HG03354 (cell line): ENCODE results near the gene RPL5.

Source experiments
- ATAC-seq: cut with Tn5 transposase; IDR thresholded peaks from one replicate; pipeline ENCODE4 v1.9.1; 2021; ENCODE audit warnings: mild to moderate bottlenecking; ENCODE audit not compliant: unreplicated experiment, poor library complexity, severe bottlenecking

Gene RPL5

DNA sequence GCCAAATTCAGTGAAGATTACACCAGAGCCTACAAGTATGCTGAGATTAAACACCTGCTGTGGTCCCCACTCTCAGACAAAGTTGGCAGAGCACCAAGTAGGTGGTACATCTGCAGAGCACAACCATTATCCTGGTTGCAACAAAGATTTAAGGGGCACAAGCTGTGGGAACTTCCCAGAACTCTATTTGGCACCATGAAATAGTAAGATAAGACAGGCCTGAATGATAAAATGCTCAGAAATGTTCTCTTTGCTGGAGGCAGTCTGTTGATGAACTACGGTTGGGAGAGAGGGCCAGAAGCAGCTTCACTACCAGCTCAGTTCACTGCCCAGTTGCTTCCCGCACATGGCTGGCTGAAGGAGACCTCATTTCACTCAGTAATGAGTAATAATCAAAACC, 19.9 kb downstream of the RPL5 start:
- no peak for ATAC-seq

- ATAC-seq, result no peak
Observed at GRCh38 chr1:92853299-92853698, 21.5 kb downstream of the RPL5 start.

- no peak for ATAC-seq
Observed at GRCh38 chr1:92854101-92854785, 22.4 kb downstream of the RPL5 start.

DNA sequence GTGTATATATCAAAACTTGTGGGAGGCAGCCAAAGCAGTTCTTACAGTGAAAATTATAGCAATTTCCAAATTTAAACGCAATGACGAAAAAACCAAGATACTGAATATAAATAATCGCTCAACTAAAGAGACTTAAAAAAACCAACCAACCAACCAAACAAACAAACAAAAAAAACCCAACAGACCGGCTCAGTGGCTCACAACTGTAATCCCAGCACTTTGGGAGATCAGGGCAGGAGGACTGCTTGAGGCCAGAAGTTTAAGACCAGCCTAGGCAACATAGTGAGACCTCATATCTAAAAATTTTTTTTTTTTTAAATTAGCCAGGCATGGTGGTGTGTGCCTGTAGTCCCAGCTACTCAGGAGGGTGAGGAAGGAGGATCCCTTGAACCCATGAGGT, 23.4 kb downstream of the RPL5 start:
- ATAC-seq, result no peak

GRCh38 chr1:92857817-92858216, 26.0 kb downstream of the RPL5 start:
- ATAC-seq, result no peak

- peak; percentile 83 for ATAC-seq
Observed at GRCh38 chr1:92858564-92859399, 26.9 kb downstream of the RPL5 start.

DNA sequence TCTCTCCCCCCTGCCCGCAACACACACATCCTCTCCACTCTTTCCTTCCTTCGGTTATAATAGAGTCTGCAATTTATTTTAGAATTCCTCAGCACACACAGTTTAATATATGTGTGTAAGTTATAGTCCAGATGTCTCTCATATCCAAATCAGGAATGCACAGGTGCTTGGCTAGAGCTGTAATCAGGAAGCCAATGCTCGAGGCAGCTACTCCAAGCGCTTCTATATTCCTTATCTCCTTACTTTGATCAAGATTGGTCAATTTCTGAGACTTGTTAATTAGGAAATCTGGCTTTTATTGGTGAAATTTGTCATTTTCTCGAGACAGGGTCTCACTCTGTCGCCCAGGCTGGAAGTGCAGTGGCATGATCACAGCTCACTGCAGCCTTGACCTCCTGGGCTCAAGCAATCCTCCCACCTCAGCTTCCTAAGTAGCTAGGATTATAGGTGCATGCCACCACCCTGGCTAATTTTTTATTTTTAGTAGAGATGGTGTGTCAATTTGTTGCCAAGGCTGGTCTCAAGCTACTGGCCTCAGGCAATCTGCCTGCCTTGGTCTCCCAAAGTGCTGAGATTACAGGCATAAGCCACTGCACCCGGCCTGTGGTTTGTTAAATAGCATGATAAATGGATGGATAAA, 27.7 kb downstream of the RPL5 start:
- ATAC-seq, result no peak

GRCh38 chr1:92862605-92863004, 30.8 kb downstream of the RPL5 start:
- ATAC-seq, result no peak

GRCh38 chr1:92864131-92864530, 32.3 kb downstream of the RPL5 start:
- no peak for ATAC-seq

- ATAC-seq, result no peak
Observed at GRCh38 chr1:92870591-92870990, 38.8 kb downstream of the RPL5 start.

GRCh38 chr1:92872719-92873118, 40.9 kb downstream of the RPL5 start:
- ATAC-seq, result no peak

- ATAC-seq, result no peak
Observed at GRCh38 chr1:92874987-92875386, 43.1 kb downstream of the RPL5 start.

GRCh38 chr1:92876351-92876750, 44.5 kb downstream of the RPL5 start:
- no peak for ATAC-seq

DNA sequence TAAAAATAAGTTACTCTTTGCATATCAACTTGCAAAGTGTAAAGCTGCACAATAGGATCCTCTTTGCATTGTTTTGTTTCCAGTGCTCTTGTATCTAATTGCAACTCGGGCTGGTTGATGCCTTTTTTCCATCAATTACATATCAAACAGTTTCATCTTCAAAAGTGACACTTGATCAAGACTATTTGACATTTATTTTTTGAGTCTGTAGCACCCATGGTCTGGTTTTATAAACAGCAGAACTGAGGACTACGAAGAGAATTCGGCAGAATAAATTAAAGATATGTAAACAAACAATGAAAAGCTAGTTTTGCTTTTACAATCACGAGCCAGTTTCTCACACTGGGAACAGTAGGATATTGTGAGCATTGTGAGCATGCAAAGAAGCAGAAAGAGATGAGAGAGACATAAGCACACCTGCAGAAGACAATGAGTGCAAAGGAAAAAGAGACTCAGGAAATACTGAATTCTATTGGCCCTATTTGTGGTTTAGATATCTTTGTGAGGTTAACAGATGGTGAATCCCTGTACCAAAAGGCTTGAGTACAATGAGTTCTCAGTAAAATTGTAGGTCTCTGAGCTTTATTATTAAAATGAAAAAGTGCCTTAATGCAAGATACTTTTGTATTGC, 45.4 kb downstream of the RPL5 start:
- ATAC-seq, result no peak

DNA sequence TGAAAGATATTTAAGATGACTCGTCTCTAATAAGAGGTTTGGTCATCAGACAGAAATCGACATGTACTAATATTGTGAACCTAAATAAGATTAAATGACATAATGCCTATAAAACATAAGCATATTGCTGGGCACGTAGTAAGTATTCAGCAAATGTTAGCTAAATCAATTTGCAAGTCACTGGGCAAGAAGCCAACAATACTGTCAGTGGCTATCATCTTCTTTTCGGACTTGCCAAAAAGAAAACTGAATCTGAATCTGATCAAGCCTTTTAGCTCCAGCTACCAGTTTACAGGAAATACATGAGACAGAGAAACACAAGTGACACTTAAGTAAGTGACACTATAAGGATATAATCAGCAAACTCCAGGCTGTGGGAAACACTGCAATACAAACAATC, 46.0 kb downstream of the RPL5 start:
- no peak for ATAC-seq

DNA sequence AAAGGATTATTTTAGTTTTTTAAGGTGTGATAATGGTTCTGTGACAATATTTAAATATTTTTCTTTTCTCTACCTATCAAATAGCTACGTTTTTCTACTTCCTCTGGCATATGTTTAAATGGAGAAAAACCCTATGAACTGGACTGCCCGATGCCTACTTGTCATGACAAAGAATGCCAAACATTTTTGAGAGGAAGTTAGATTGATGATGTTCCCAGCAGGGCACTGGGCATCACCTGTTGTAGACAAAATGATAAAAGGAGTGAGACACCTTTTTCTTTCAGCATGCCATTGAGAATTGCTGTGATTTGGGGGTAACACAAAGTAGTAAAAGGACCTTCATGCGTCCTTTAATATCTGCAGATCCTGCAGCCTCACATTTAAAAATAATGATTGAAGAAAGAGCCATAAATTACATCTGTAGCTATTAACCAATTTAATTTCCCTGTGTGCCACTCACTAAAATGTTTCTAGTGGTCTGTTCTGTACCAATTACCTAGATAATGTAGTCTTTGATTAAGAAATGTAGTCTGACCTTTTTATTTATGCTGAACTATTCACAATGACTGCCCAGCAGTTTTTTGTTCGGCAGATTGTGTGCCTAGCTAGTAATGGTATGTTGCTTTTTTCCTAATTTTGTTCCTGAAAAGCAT, 47.6 kb downstream of the RPL5 start:
- no peak for ATAC-seq

DNA sequence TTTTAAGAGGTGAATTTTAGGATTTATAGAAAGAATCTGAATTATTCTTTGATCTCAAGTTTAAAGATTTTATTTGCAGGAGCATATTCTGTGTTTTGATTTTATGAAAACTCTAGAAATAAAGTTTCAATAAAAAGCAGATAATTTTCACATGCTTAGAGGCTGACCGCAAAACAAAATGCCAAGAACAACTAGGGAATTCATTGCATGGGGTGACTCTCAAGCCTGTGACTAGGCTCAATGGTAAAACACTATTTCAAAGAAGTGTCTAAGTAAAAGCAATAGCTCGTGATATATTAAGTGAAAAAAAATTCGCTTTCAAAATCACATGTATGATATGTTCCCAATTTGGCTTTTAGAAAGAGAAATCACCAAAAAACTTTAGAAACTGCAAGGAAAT, 49.6 kb downstream of the RPL5 start:
- no peak for ATAC-seq

- no peak for ATAC-seq
Observed at GRCh38 chr1:92882819-92883218, 51.0 kb downstream of the RPL5 start.

- ATAC-seq, result no peak
Observed at GRCh38 chr1:92883297-92883696, 51.5 kb downstream of the RPL5 start.

DNA sequence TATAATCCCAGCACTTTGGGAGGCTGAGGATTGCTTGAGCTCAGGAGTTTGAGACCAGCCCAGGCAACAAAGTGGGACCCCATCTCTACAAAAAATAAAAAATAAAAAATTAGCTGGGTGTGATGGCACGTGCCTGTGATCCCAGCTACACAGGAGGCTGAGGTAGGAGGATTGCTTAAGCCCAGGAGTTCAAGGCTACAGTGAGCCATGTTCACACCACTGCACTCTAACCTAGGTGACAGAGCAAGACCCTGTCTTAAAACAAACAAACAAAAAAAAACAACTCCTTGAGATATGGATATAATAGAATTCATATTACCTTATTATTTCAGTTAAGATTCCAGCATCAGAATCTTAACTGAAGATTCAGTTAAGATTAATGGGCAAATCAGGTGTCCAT, 52.4 kb downstream of the RPL5 start:
- ATAC-seq, result no peak
